ENCODE data around the gene KMT2C. TPM values are rescaled to one million over a fixed set of nuclear protein-coding genes. Genes with fewer than 3 reads are reported as not detected.
"Not testable (repeated sequence)": the region's sequence is repeated elsewhere in the genome, so short reads cannot be mapped to it uniquely, and the experiment has no call there.

The KMT2C gene
- total and polyA plus RNA-seq, 10 of the 15 experiments (the other 5 are each of a cell fraction or from before 2014, with no cell fraction given): 3.3 to 45.2 (median 19.2) TPM

GRCh38 chr7:152476551-152476950 is 40.7 kb upstream of the KMT2C start:
- ATAC-seq (no peak), FAIRE-seq (no peak), DNase-seq (ENCODE audit: low read depth, low spot score) (no peak)
- intact Hi-C loops (cut with micrococcal nuclease; ENCODE audit: unreplicated experiment): no loop called here
- WGBS (ENCODE audit: insufficient coverage, insufficient replicate concordance, low lambda C conversion rate, missing lambda C conversion rate): 92% methylated on average over 3 of the region's 3 CpGs
- H3K79me2 ChIP-seq (ENCODE audit: control insufficient read depth, insufficient read depth, low read length): no peaks in the 10 kb centered on the region
- H2AFZ ChIP-seq (ENCODE audit: control insufficient read depth, low read depth, low read length): no peak overlapping the region
- no TSS peak for BruUV-seq (replicated peaks)
- no peaks in the 10 kb centered on the region; the same call in 2 of the 3 replicates for H3K9me3 ChIP-seq (replicated peaks; ENCODE audit: control insufficient read depth, insufficient read depth, low read length)
- H3K4me2 ChIP-seq (ENCODE audit: control insufficient read depth, insufficient read depth): no peak overlapping the region
- H3K4me1 ChIP-seq (ENCODE audit: control insufficient read depth, insufficient read depth, low read length): no peaks in the 10 kb centered on the region
- no peak for TF ChIP-seq NFYA (IDR thresholded peaks at IDR 0.05; ENCODE audit: borderline replicate concordance, low read depth, low read length)
- POLR2A ChIA-PET: interaction anchor here (0.6 kb wide), 1 partner anchor 11 kb away, joined by 4 read pairs; no protein-coding TSS in a partner anchor
- CTCF ChIA-PET: no interaction called here
- RAD21 ChIA-PET (ENCODE audit: unreplicated experiment): no interaction called here
- no peak overlapping the region for H3K27ac ChIP-seq (ENCODE audit: control insufficient read depth, insufficient read depth)
- H3K36me3 ChIP-seq (ENCODE audit: control insufficient read depth in 2 of 2, insufficient read depth in 2 of 2, low read length in 1 of 2): no peaks in the 10 kb centered on the region
- H3K27me3 ChIP-seq (replicated peaks in 1 of 2; ENCODE audit: control insufficient read depth in 2 of 2, insufficient read depth in 2 of 2, low read length in 1 of 2): no peaks in the 10 kb centered on the region
- no peaks in the 10 kb centered on the region for H4K20me1 ChIP-seq (ENCODE audit: control insufficient read depth, insufficient read depth)
- SMC1A ChIA-PET (ENCODE audit: uncharacterized antibody, unreplicated experiment): no interaction called here
- in situ Hi-C loops (cut with MboI): no loop called here
- no peak overlapping the region for H3K9ac ChIP-seq (ENCODE audit: control insufficient read depth, insufficient read depth, low read length)
- no peak overlapping the region for H3K4me3 ChIP-seq

DNA sequence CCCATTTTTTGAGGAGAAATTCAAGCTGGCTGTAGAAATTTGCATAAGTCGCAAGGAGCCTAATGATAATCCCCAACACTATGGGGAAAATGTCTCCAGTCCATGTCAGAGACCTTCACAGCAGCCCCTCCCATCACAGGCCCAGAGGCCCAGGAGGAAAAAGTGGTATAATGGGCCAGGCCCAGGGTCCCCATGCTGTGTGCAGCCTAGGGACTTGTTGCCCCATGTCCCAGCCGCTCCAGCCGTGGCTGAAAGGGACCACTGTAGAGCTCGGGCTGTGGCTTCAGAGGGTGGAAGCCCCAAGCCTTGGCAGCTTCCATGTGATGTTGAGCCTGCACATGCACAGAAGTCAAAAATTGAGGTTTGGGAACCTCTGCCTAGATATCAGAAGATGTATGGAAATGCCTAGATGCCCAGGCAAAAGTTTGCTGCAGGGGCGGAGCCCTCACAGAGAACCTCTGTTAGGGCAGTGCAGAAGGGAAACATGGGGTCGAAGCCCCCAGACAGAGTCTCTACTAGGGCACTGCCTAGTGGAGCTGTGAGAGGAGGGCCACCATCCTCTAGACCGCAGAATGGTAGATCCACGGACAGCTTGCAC is 35.3 kb upstream of the KMT2C start:
- H3K9me3 ChIP-seq (replicated peaks; ENCODE audit: control insufficient read depth, insufficient read depth, low read length); H4K20me1 ChIP-seq (ENCODE audit: control insufficient read depth, insufficient read depth); ATAC-seq; CTCF ChIA-PET; intact Hi-C loops (cut with micrococcal nuclease; ENCODE audit: unreplicated experiment); H3K36me3 ChIP-seq (ENCODE audit: control insufficient read depth in 2 of 2, insufficient read depth in 2 of 2, low read length in 1 of 2); BruUV-seq (replicated peaks); POLR2A ChIA-PET; in situ Hi-C loops (cut with MboI); H3K4me3 ChIP-seq; H3K4me2 ChIP-seq (ENCODE audit: control insufficient read depth, insufficient read depth); RAD21 ChIA-PET (ENCODE audit: unreplicated experiment); H2AFZ ChIP-seq (ENCODE audit: control insufficient read depth, low read depth, low read length); DNase-seq (ENCODE audit: low read depth, low spot score); FAIRE-seq; H3K79me2 ChIP-seq (ENCODE audit: control insufficient read depth, insufficient read depth, low read length); H3K4me1 ChIP-seq (ENCODE audit: control insufficient read depth, insufficient read depth, low read length); H3K27ac ChIP-seq (ENCODE audit: control insufficient read depth, insufficient read depth); H3K27me3 ChIP-seq (replicated peaks in 1 of 2; ENCODE audit: control insufficient read depth in 2 of 2, insufficient read depth in 2 of 2, low read length in 1 of 2); H3K9ac ChIP-seq (ENCODE audit: control insufficient read depth, insufficient read depth, low read length): not testable (repeated sequence)
- 75% methylated on average over 8 of the region's 8 CpGs for WGBS (ENCODE audit: insufficient coverage, insufficient replicate concordance, low lambda C conversion rate, missing lambda C conversion rate)
- SMC1A ChIA-PET (ENCODE audit: uncharacterized antibody, unreplicated experiment): interaction anchor here (0.7 to 1.4 kb wide), 3 partner anchors 22 to 145 kb away, joined by 3 to 4 read pairs (median 3); no protein-coding TSS in a partner anchor

GRCh38 chr7:152470251-152471022 is 34.6 kb upstream of the KMT2C start:
- CTCF ChIA-PET; BruUV-seq (replicated peaks); H3K27me3 ChIP-seq (replicated peaks in 1 of 2; ENCODE audit: control insufficient read depth in 2 of 2, insufficient read depth in 2 of 2, low read length in 1 of 2); H3K9ac ChIP-seq (ENCODE audit: control insufficient read depth, insufficient read depth, low read length); POLR2A ChIA-PET; intact Hi-C loops (cut with micrococcal nuclease; ENCODE audit: unreplicated experiment); in situ Hi-C loops (cut with MboI); H3K9me3 ChIP-seq (replicated peaks; ENCODE audit: control insufficient read depth, insufficient read depth, low read length); H3K4me2 ChIP-seq (ENCODE audit: control insufficient read depth, insufficient read depth); H3K27ac ChIP-seq (ENCODE audit: control insufficient read depth, insufficient read depth); H3K4me3 ChIP-seq; H2AFZ ChIP-seq (ENCODE audit: control insufficient read depth, low read depth, low read length); FAIRE-seq; H3K4me1 ChIP-seq (ENCODE audit: control insufficient read depth, insufficient read depth, low read length); DNase-seq (ENCODE audit: low read depth, low spot score); ATAC-seq; RAD21 ChIA-PET (ENCODE audit: unreplicated experiment); H3K36me3 ChIP-seq (ENCODE audit: control insufficient read depth in 2 of 2, insufficient read depth in 2 of 2, low read length in 1 of 2); H3K79me2 ChIP-seq (ENCODE audit: control insufficient read depth, insufficient read depth, low read length); H4K20me1 ChIP-seq (ENCODE audit: control insufficient read depth, insufficient read depth): not testable (repeated sequence)
- SMC1A ChIA-PET (ENCODE audit: uncharacterized antibody, unreplicated experiment): interaction anchor here (0.7 to 1.4 kb wide), 2 partner anchors 133 to 144 kb away, joined by 3 to 4 read pairs; no protein-coding TSS in a partner anchor
- WGBS (ENCODE audit: insufficient coverage, insufficient replicate concordance, low lambda C conversion rate, missing lambda C conversion rate): 49% methylated on average over 7 of the region's 7 CpGs

DNA sequence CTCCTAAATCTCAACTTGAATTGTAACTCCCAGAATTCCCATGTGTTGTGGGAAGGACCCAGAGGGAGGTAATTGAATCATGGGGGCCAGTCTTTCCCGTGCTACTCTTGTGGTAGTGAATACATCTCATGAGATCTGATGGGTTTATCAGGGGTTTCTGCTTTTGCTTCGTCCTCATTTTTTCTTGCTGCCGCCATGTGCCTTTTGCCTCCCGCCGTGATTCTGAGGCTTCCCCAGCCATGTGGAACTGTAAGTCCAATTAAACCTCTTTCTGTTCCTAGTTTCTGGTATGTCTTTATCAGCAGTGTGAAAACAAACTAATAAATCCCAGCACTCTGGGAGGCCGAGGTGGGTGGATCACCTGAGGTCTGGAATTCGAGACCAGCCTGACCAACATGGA is 33.8 kb upstream of the KMT2C start:
- ATAC-seq; H3K4me2 ChIP-seq (ENCODE audit: control insufficient read depth, insufficient read depth); H3K79me2 ChIP-seq (ENCODE audit: control insufficient read depth, insufficient read depth, low read length); DNase-seq (ENCODE audit: low read depth, low spot score); H3K27ac ChIP-seq (ENCODE audit: control insufficient read depth, insufficient read depth); in situ Hi-C loops (cut with MboI); H3K36me3 ChIP-seq (ENCODE audit: control insufficient read depth in 2 of 2, insufficient read depth in 2 of 2, low read length in 1 of 2); H3K9ac ChIP-seq (ENCODE audit: control insufficient read depth, insufficient read depth, low read length); SMC1A ChIA-PET (ENCODE audit: uncharacterized antibody, unreplicated experiment); H3K9me3 ChIP-seq (replicated peaks; ENCODE audit: control insufficient read depth, insufficient read depth, low read length); BruUV-seq (replicated peaks); H2AFZ ChIP-seq (ENCODE audit: control insufficient read depth, low read depth, low read length); H3K27me3 ChIP-seq (replicated peaks in 1 of 2; ENCODE audit: control insufficient read depth in 2 of 2, insufficient read depth in 2 of 2, low read length in 1 of 2); H3K4me1 ChIP-seq (ENCODE audit: control insufficient read depth, insufficient read depth, low read length); RAD21 ChIA-PET (ENCODE audit: unreplicated experiment); H4K20me1 ChIP-seq (ENCODE audit: control insufficient read depth, insufficient read depth); H3K4me3 ChIP-seq; POLR2A ChIA-PET; FAIRE-seq; CTCF ChIA-PET: not testable (repeated sequence)
- 65% methylated on average over 7 of the region's 7 CpGs for WGBS (ENCODE audit: insufficient coverage, insufficient replicate concordance, low lambda C conversion rate, missing lambda C conversion rate)
- intact Hi-C loops (cut with micrococcal nuclease; ENCODE audit: unreplicated experiment): loop anchor here (10.0 kb wide), 1 partner anchor 135 kb away; no protein-coding TSS in a partner anchor

All from GM12878 (cell line).